Measurements from ENCODE around the gene ARHGAP9.

Gene ARHGAP9

DNA sequence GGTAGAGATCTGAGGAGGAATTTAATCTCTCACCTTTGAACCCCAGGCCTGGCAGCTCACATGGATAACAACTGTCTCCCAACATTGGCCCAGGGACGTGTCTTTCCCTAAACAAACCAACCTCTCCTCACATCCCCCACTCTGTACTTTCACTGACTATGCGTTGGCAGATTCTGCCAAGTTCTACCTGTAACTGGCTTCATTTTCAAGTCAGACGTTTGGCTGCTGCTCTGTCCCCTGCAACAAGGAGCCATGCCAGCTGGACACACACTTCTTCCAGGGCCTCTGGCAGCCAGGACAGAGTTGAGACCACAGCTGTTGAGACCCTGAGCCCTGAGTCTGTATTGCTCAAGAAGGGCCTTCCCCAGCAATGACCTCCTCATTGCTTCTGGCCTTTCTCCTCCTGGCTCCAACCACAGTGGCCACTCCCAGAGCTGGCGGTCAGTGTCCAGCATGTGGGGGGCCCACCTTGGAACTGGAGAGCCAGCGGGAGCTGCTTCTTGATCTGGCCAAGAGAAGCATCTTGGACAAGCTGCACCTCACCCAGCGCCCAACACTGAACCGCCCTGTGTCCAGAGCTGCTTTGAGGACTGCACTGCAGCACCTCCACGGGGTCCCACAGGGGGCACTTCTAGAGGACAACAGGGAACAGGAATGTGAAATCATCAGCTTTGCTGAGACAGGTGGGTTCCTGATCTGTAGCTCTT, 45.0 kb downstream of the ARHGAP9 start, which contains the start of gene INHBC:
Gene INHBC, plus strand, starts transcription at position 268 of the 707 bp plus-strand sequence. Its CDS starts 103 bp downstream, at position 371.
- no peaks in the 10 kb centered on the region for H3K27me3 ChIP-seq (ENCODE audit: insufficient read depth, poor library complexity, severe bottlenecking)
- no peak for DNase-seq (ENCODE audit: low read depth in 1 of 2, low spot score in 1 of 2)
- TF ChIP-seq, protein P1, sequence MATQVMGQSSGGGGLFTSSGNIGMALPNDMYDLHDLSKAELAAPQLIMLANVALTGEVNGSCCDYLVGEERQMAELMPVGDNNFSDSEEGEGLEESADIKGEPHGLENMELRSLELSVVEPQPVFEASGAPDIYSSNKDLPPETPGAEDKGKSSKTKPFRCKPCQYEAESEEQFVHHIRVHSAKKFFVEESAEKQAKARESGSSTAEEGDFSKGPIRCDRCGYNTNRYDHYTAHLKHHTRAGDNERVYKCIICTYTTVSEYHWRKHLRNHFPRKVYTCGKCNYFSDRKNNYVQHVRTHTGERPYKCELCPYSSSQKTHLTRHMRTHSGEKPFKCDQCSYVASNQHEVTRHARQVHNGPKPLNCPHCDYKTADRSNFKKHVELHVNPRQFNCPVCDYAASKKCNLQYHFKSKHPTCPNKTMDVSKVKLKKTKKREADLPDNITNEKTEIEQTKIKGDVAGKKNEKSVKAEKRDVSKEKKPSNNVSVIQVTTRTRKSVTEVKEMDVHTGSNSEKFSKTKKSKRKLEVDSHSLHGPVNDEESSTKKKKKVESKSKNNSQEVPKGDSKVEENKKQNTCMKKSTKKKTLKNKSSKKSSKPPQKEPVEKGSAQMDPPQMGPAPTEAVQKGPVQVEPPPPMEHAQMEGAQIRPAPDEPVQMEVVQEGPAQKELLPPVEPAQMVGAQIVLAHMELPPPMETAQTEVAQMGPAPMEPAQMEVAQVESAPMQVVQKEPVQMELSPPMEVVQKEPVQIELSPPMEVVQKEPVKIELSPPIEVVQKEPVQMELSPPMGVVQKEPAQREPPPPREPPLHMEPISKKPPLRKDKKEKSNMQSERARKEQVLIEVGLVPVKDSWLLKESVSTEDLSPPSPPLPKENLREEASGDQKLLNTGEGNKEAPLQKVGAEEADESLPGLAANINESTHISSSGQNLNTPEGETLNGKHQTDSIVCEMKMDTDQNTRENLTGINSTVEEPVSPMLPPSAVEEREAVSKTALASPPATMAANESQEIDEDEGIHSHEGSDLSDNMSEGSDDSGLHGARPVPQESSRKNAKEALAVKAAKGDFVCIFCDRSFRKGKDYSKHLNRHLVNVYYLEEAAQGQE (IDR thresholded peaks at IDR 0.05; ENCODE audit: insufficient replicate concordance, low read depth) = no peak
- TF ChIP-seq POLR2AphosphoS5 (IDR thresholded peaks at IDR 0.05; ENCODE audit: low read depth) (no peak), GABPA (IDR thresholded peaks at IDR 0.05; ENCODE audit: low read depth) (no peak), SPI1 (IDR thresholded peaks at IDR 0.05; ENCODE audit: borderline replicate concordance, low read depth) (no peak), CTCF (IDR thresholded peaks at IDR 0.05; ENCODE audit: insufficient read depth, low read length) (no peak)
- no peak within 1 kb of the TSS for H3K4me3 ChIP-seq (replicated peaks; ENCODE audit: insufficient read depth, low read length)
- no peak within 1 kb of the TSS for H3K27ac ChIP-seq (replicated peaks)

DNA sequence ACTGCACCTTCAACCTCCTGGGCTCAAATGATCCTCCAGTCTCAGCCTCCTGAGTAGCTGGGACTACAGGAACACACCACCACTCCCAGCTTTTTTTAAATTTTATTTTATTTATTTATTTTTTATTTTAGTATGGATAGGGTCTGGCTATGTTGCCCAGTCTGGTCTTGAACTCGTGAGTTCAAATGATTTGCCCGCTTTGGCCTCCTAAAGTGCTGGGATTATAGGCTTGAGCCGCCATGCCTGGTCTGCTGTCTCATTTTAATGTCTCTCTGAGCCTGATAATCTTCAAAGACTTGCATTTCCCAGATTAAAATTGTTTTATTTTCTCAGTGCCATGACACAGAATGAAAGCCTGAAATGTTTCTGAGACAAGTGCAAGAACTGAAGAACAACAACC, 46.3 kb downstream of the ARHGAP9 start:
- no peak for DNase-seq (ENCODE audit: low read depth in 1 of 2, low spot score in 1 of 2)
- H3K27ac ChIP-seq (replicated peaks) = no peak overlapping the region
- no peak overlapping the region for H3K4me3 ChIP-seq (replicated peaks; ENCODE audit: insufficient read depth, low read length)
- no peak for TF ChIP-seq SPI1 (IDR thresholded peaks at IDR 0.05; ENCODE audit: borderline replicate concordance, low read depth)
- TF ChIP-seq CTCF (IDR thresholded peaks at IDR 0.05; ENCODE audit: insufficient read depth, low read length) = no peak
- TF ChIP-seq POLR2AphosphoS5 (IDR thresholded peaks at IDR 0.05; ENCODE audit: low read depth) = no peak
- TF ChIP-seq, protein P1 (IDR thresholded peaks at IDR 0.05; ENCODE audit: insufficient replicate concordance, low read depth) = no peak
- TF ChIP-seq GABPA (IDR thresholded peaks at IDR 0.05; ENCODE audit: low read depth) = no peak
- H3K27me3 ChIP-seq (ENCODE audit: insufficient read depth, poor library complexity, severe bottlenecking) = no peaks in the 10 kb centered on the region

DNA sequence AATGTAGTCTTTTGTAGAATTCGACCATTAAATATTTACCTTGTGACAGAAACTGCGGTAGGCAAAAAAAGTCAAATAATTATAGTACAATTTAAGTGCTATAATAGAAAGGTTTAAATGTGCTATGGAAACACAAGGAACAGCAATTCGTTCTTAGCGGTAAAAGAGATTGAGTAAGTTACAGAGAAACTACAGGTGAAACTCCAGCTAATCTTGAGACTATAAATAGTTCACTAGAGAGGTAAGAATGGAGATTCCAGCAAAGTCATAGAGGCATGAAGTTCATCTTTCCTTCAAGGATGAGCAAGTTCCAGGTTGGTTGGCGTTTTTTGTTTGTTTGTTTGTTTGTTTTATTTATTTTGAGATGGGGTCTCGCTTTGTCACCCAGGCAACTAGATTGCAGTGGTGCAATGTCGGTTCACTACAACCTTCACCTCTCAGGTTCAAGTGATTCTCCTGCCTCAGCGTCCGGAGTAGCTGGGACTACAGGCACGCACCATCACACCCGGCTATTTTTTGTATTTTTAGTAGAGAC, 47.9 kb downstream of the ARHGAP9 start:
- TF ChIP-seq CTCF (IDR thresholded peaks at IDR 0.05; ENCODE audit: insufficient read depth, low read length) = no peak
- no peak for TF ChIP-seq GABPA (IDR thresholded peaks at IDR 0.05; ENCODE audit: low read depth)
- TF ChIP-seq POLR2AphosphoS5 (IDR thresholded peaks at IDR 0.05; ENCODE audit: low read depth) = no peak
- TF ChIP-seq, protein P1 (IDR thresholded peaks at IDR 0.05; ENCODE audit: insufficient replicate concordance, low read depth) = no peak
- no peak for TF ChIP-seq SPI1 (IDR thresholded peaks at IDR 0.05; ENCODE audit: borderline replicate concordance, low read depth)
- no peak for DNase-seq (ENCODE audit: low read depth in 1 of 2, low spot score in 1 of 2)
- Histone ChIP-seq H3K4me3 (replicated peaks; ENCODE audit: insufficient read depth, low read length) (no peak overlapping the region), H3K27me3 (ENCODE audit: insufficient read depth, poor library complexity, severe bottlenecking) (no peaks in the 10 kb centered on the region), H3K27ac (replicated peaks) (peak overlapping the region; percentile 79)
